Mesothelial cell of epicardium (in vitro differentiated cells): ENCODE results near the gene SMIM27. TPM values are rescaled to one million over a fixed set of nuclear protein-coding genes. Genes with fewer than 3 reads are reported as not detected.

Source experiments
- DNase-seq, 2 experiments: peaks; one replicate each; pipeline ENCODE4 v3.0.0; 2021; ENCODE audit warnings: low spot score in 2 of 2; ENCODE audit not compliant: unreplicated experiment in 2 of 2
- H3K27ac Mint-ChIP-seq: 2 replicates; pipeline ENCODE4 v1.8.0; 2021; ENCODE audit warnings: mixed read lengths
- H3K27me3 Mint-ChIP-seq: 2 replicates; pipeline ENCODE4 v1.8.0; 2021; ENCODE audit warnings: low read depth, mixed read lengths
- H3K36me3 Mint-ChIP-seq: 2 replicates; pipeline ENCODE4 v1.8.0; 2021; ENCODE audit warnings: mixed read lengths
- H3K4me1 Mint-ChIP-seq: 2 replicates; pipeline ENCODE4 v1.8.0; 2021; ENCODE audit warnings: mixed read lengths
- H3K4me3 Mint-ChIP-seq: 2 replicates; pipeline ENCODE4 v1.8.0; 2021; ENCODE audit warnings: mild to moderate bottlenecking, moderate library complexity, mixed read lengths
- H3K9me3 Mint-ChIP-seq: 2 replicates; pipeline ENCODE4 v1.8.0; 2021; ENCODE audit warnings: mixed read lengths
- CTCF ChIP-seq: fragments of 200-600 bp; sonication (generic); IDR thresholded peaks from one replicate; pipeline ENCODE4 v1.5.0; 2021; ENCODE audit warnings: antibody characterized with exemption; ENCODE audit not compliant: unreplicated experiment
- total RNA-seq: library from RNA; stranded (reverse); gene quantifications from 3 replicates; pipeline ENCODE4 v1.2.1, GENCODE V29; 2021

The SMIM27 gene
- total RNA-seq, 1 donor from 2014 or later: 8.3 TPM

- DNase-seq: peak; percentile 80 to 92
- H3K27me3 Mint-ChIP-seq: peaks cover 13% of the 10 kb centered on the region
- TF ChIP-seq CTCF: no peak
Observed at GRCh38 chr9:32572900-32573523, 20.9 kb downstream of the SMIM27 start, which contains the start of gene NDUFB6. Gene NDUFB6, minus strand, starts transcription at chr9:32573159. Its CDS starts 99 bp downstream, at chr9:32573060.

GRCh38 chr9:32573821-32574220 lies 21.7 kb downstream of the SMIM27 start:
- peaks cover 7% of the 10 kb centered on the region for H3K36me3 Mint-ChIP-seq
- no peak for DNase-seq
- peak overlapping the region; percentile 99 for H3K4me3 Mint-ChIP-seq
- peaks cover 20% of the 10 kb centered on the region for H3K27me3 Mint-ChIP-seq
- H3K9me3 Mint-ChIP-seq: no peaks in the 10 kb centered on the region
- H3K27ac Mint-ChIP-seq: peak overlapping the region; percentile 98
- no peak for TF ChIP-seq CTCF
- peaks cover 17% of the 10 kb centered on the region for H3K4me1 Mint-ChIP-seq

More at GRCh38 chr9:32572900-32573523, 20.9 kb downstream of the SMIM27 start, which contains the start of gene NDUFB6:
- H3K36me3 Mint-ChIP-seq: peaks cover 12% of the 10 kb centered on the region
- peaks cover 17% of the 10 kb centered on the region for H3K4me1 Mint-ChIP-seq
- H3K27ac Mint-ChIP-seq: peak within 1 kb of the TSS; percentile 98
- peak within 1 kb of the TSS; percentile 99 for H3K4me3 Mint-ChIP-seq
- H3K9me3 Mint-ChIP-seq: no peaks in the 10 kb centered on the region

GRCh38 chr9:32574858-32575257 lies 22.7 kb downstream of the SMIM27 start:
- H3K9me3 Mint-ChIP-seq: no peaks in the 10 kb centered on the region
- TF ChIP-seq CTCF: no peak
- peaks cover 17% of the 10 kb centered on the region for H3K4me1 Mint-ChIP-seq
- H3K36me3 Mint-ChIP-seq: peaks cover 4% of the 10 kb centered on the region
- no peak overlapping the region for H3K4me3 Mint-ChIP-seq
- no peak overlapping the region for H3K27ac Mint-ChIP-seq
- no peak for DNase-seq
- H3K27me3 Mint-ChIP-seq: peaks cover 27% of the 10 kb centered on the region

- Mint-ChIP-seq H3K9me3 (no peaks in the 10 kb centered on the region), H3K27me3 (peaks cover 31% of the 10 kb centered on the region), H3K36me3 (no peaks in the 10 kb centered on the region), H3K4me1 (peaks cover 11% of the 10 kb centered on the region), H3K4me3 (no peak overlapping the region), H3K27ac (no peak overlapping the region)
- no peak for DNase-seq
- TF ChIP-seq CTCF: no peak
Observed at GRCh38 chr9:32577316-32577715, 25.2 kb downstream of the SMIM27 start.

DNA sequence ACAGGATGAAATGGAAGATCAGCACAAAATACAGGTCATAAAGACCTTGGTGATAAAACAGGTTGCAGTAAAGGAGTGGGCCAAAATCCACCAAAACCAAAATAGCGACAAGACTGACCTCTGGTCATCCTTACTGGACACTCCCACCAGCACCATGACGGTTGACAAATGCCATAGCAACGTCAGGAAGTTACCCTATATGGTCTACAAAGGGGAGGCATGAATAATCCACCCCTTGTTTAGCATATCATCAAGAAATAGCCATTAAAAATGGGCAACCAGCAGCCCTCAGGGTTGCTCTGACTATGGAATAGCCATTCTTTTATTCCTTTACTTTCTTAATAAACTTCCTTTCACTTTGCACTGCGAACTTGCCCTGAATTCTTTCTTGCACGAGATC lies 26.8 kb downstream of the SMIM27 start:
- Mint-ChIP-seq H3K27ac (no peak overlapping the region), H3K4me1 (peaks cover 5% of the 10 kb centered on the region), H3K4me3 (no peak overlapping the region), H3K36me3 (no peaks in the 10 kb centered on the region), H3K9me3 (no peaks in the 10 kb centered on the region), H3K27me3 (peaks cover 31% of the 10 kb centered on the region)
- TF ChIP-seq CTCF: no peak
- no peak for DNase-seq
